Large intestine (tissue), 3 donors: ENCODE measurements around the gene C10orf105. TPM values are rescaled to one million over a fixed set of nuclear protein-coding genes. Genes with fewer than 3 reads are reported as not detected.

Experiments used
- DNase-seq, 2 donors: peaks; one replicate each; pipeline versions ENCODE4 v3.0.0 to v3.0.0-alpha.2; 2013
- H3K27ac ChIP-seq: one replicate; pipeline ENCODE4 v1.5.1; 2013; ENCODE audit warnings: low read length
- H3K27me3 ChIP-seq: 2 replicates; pipeline ENCODE4 v1.6.1; 2013; ENCODE audit warnings: low read length; ENCODE audit not compliant: control insufficient read depth, insufficient read depth
- H3K36me3 ChIP-seq: 2 replicates; pipeline ENCODE4 v1.6.1; 2013; ENCODE audit warnings: low read length; ENCODE audit not compliant: control insufficient read depth, insufficient read depth
- H3K4me1 ChIP-seq: one replicate; pipeline ENCODE4 v1.6.1; 2013; ENCODE audit warnings: low read length; ENCODE audit not compliant: control insufficient read depth, insufficient read depth
- H3K4me3 ChIP-seq: one replicate; pipeline ENCODE4 v1.5.1; 2013; ENCODE audit warnings: low read length
- H3K9me3 ChIP-seq: one replicate; pipeline ENCODE4 v1.6.1; 2013; ENCODE audit warnings: mild to moderate bottlenecking, low read depth, low read length, moderate library complexity; ENCODE audit not compliant: control insufficient read depth
- WGBS: methylation state at CpG from one replicate; pipeline ENCODE4 v1.1.5; 2013; ENCODE audit warnings: low lambda C conversion rate; ENCODE audit not compliant: insufficient coverage; 5-methylcytosine and 5-hydroxymethylcytosine counted together
- polyA plus RNA-seq: library from polyadenylated mRNA; unstranded; fragments of 120-200 nt; gene quantifications from one replicate; pipeline ENCODE4 v1.2.1, GENCODE V29; 2013

Gene C10orf105
- polyA plus RNA-seq, 1 donor = 0.27 TPM

GRCh38 chr10:71750986-71751385 is 31.4 kb upstream of the C10orf105 start:
- DNase-seq = no peak
- H3K27me3 ChIP-seq = no peaks in the 10 kb centered on the region
- no CpG with 5 or more reads among the region's 5 CpGs for WGBS
- no peaks in the 10 kb centered on the region for H3K9me3 ChIP-seq
- no peak overlapping the region for H3K27ac ChIP-seq
- peaks cover 95% of the 10 kb centered on the region for H3K4me1 ChIP-seq
- no peak overlapping the region for H3K4me3 ChIP-seq
- peaks cover 11% of the 10 kb centered on the region for H3K36me3 ChIP-seq

- peaks cover 11% of the 10 kb centered on the region for H3K36me3 ChIP-seq
- WGBS = no CpG with 5 or more reads among the region's 15 CpGs
- H3K4me3 ChIP-seq = no peak overlapping the region
- H3K27ac ChIP-seq = no peak overlapping the region
- peaks cover 95% of the 10 kb centered on the region for H3K4me1 ChIP-seq
- no peaks in the 10 kb centered on the region for H3K9me3 ChIP-seq
- no peaks in the 10 kb centered on the region for H3K27me3 ChIP-seq
- no peak for DNase-seq
Observed at GRCh38 chr10:71750124-71750841, 30.7 kb upstream of the C10orf105 start.

GRCh38 chr10:71749396-71749795 is 29.8 kb upstream of the C10orf105 start:
- Histone ChIP-seq H3K27ac (peak overlapping the region; percentile 4), H3K27me3 (no peaks in the 10 kb centered on the region), H3K4me1 (peaks cover 92% of the 10 kb centered on the region), H3K36me3 (peaks cover 11% of the 10 kb centered on the region), H3K4me3 (no peak overlapping the region), H3K9me3 (no peaks in the 10 kb centered on the region)
- no CpG with 5 or more reads among the region's 4 CpGs for WGBS
- no peak for DNase-seq

- DNase-seq = peak in 1 of 2 donors; percentile 56
- no CpG with 5 or more reads among the region's 15 CpGs for WGBS
- no peak overlapping the region for H3K4me3 ChIP-seq
- H3K36me3 ChIP-seq = peaks cover 11% of the 10 kb centered on the region
- H3K27ac ChIP-seq = peak overlapping the region; percentile 4
- no peaks in the 10 kb centered on the region for H3K27me3 ChIP-seq
- H3K9me3 ChIP-seq = no peaks in the 10 kb centered on the region
- H3K4me1 ChIP-seq = peaks cover 86% of the 10 kb centered on the region
Observed at GRCh38 chr10:71748671-71749191, 29.2 kb upstream of the C10orf105 start.

GRCh38 chr10:71747551-71748523 is 28.3 kb upstream of the C10orf105 start:
- Histone ChIP-seq H3K27me3 (no peaks in the 10 kb centered on the region), H3K4me3 (no peak overlapping the region), H3K4me1 (peaks cover 77% of the 10 kb centered on the region), H3K9me3 (peaks cover 1% of the 10 kb centered on the region), H3K36me3 (peaks cover 11% of the 10 kb centered on the region), H3K27ac (peak overlapping the region; percentile 93)
- DNase-seq = peak in 1 of 2 donors; percentile 69
- no CpG with 5 or more reads among the region's 14 CpGs for whole genome bisulfite sequencing

- WGBS = no CpG with 5 or more reads among the region's 2 CpGs
- H3K27me3 ChIP-seq = no peaks in the 10 kb centered on the region
- peaks cover 5% of the 10 kb centered on the region for H3K9me3 ChIP-seq
- peaks cover 69% of the 10 kb centered on the region for H3K4me1 ChIP-seq
- H3K36me3 ChIP-seq = peaks cover 11% of the 10 kb centered on the region
- H3K27ac ChIP-seq = peak overlapping the region; percentile 93
- no peak overlapping the region for H3K4me3 ChIP-seq
- DNase-seq = peak in 1 of 2 donors; percentile 83
Observed at GRCh38 chr10:71747039-71747531, 27.5 kb upstream of the C10orf105 start.

- peak; percentile 94 to 98 for DNase-seq
- H3K27me3 ChIP-seq = no peaks in the 10 kb centered on the region
- no peak overlapping the region for H3K4me3 ChIP-seq
- H3K9me3 ChIP-seq = peaks cover 8% of the 10 kb centered on the region
- H3K36me3 ChIP-seq = peaks cover 11% of the 10 kb centered on the region
- no CpG with 5 or more reads among the region's 13 CpGs for WGBS
- peak overlapping the region; percentile 93 for H3K27ac ChIP-seq
- peaks cover 63% of the 10 kb centered on the region for H3K4me1 ChIP-seq
Observed at GRCh38 chr10:71746344-71747037, 26.9 kb upstream of the C10orf105 start.

GRCh38 chr10:71745664-71746250 is 26.2 kb upstream of the C10orf105 start:
- Histone ChIP-seq H3K27me3 (no peaks in the 10 kb centered on the region), H3K9me3 (peaks cover 8% of the 10 kb centered on the region), H3K4me3 (no peak overlapping the region), H3K4me1 (peaks cover 57% of the 10 kb centered on the region), H3K27ac (peak overlapping the region; percentile 93), H3K36me3 (peaks cover 8% of the 10 kb centered on the region)
- no peak for DNase-seq
- no CpG with 5 or more reads among the region's 2 CpGs for WGBS

GRCh38 chr10:71744897-71745663 is 25.5 kb upstream of the C10orf105 start:
- H3K27ac ChIP-seq = no peak overlapping the region
- H3K27me3 ChIP-seq = no peaks in the 10 kb centered on the region
- peaks cover 8% of the 10 kb centered on the region for H3K9me3 ChIP-seq
- WGBS = no CpG with 5 or more reads among the region's 8 CpGs
- peaks cover 2% of the 10 kb centered on the region for H3K36me3 ChIP-seq
- H3K4me1 ChIP-seq = peaks cover 53% of the 10 kb centered on the region
- DNase-seq = no peak
- H3K4me3 ChIP-seq = no peak overlapping the region
